ENCODE results near the gene FAM174C.

GRCh38 chr19:1324806-1325567, 49.7 kb downstream of the FAM174C start:
- TF ChIP-seq CTCF (IDR thresholded peaks at IDR 0.05) (no peak), POLR2A (IDR thresholded peaks at IDR 0.05) (no peak), POLR2AphosphoS5 (IDR thresholded peaks at IDR 0.05) (no peak), EP300 (IDR thresholded peaks at IDR 0.05) (no peak)
